Dedifferentiated amniotic fluid mesenchymal stem cell (primary cell): Measurements from ENCODE around the gene NEK1.

Experiments used
- DNase-seq: peaks from one replicate; pipeline ENCODE4 v3.0.0-alpha.2; 2016; ENCODE audit errors: extremely low spot score

NEK1 gene

GRCh38 chr4:169611991-169612870 lies at the start of gene NEK1:
NEK1 (minus strand) TSS chr4:169612583; CDS start chr4:169602630, 9,953 bp downstream.
- peak; percentile 75 for DNase-seq

GRCh38 chr4:169661761-169662160 lies 49.4 kb upstream of the NEK1 start:
- DNase-seq: no peak

GRCh38 chr4:169660929-169661328 lies 48.5 kb upstream of the NEK1 start:
- no peak for DNase-seq

- DNase-seq: peak; percentile 99
Measured at GRCh38 chr4:169659716-169660670, 47.6 kb upstream of the NEK1 start.

- no peak for DNase-seq
Measured at GRCh38 chr4:169658975-169659715, 46.8 kb upstream of the NEK1 start.

GRCh38 chr4:169658196-169658595 lies 45.8 kb upstream of the NEK1 start:
- DNase-seq: no peak

- DNase-seq: no peak
Measured at GRCh38 chr4:169657470-169658107, 45.2 kb upstream of the NEK1 start.

- no peak for DNase-seq
Measured at GRCh38 chr4:169655401-169655800, 43.0 kb upstream of the NEK1 start.

GRCh38 chr4:169652535-169652934 lies 40.2 kb upstream of the NEK1 start:
- no peak for DNase-seq

GRCh38 chr4:169650227-169650936 lies 38.0 kb upstream of the NEK1 start:
- DNase-seq: no peak

GRCh38 chr4:169649545-169650226 lies 37.3 kb upstream of the NEK1 start:
- no peak for DNase-seq

- DNase-seq: no peak
Measured at GRCh38 chr4:169645627-169646026, 33.2 kb upstream of the NEK1 start.

- no peak for DNase-seq
Measured at GRCh38 chr4:169644802-169645201, 32.4 kb upstream of the NEK1 start.

GRCh38 chr4:169640261-169640870 lies 28.0 kb upstream of the NEK1 start:
- DNase-seq: peak; percentile 92

GRCh38 chr4:169634975-169635374 lies 22.6 kb upstream of the NEK1 start:
- no peak for DNase-seq

- no peak for DNase-seq
Measured at GRCh38 chr4:169632896-169633295, 20.5 kb upstream of the NEK1 start.

GRCh38 chr4:169630069-169630468 lies 17.7 kb upstream of the NEK1 start:
- DNase-seq: no peak

- DNase-seq: no peak
Measured at GRCh38 chr4:169628579-169628978, 16.2 kb upstream of the NEK1 start.

GRCh38 chr4:169627307-169627706 lies 14.9 kb upstream of the NEK1 start:
- no peak for DNase-seq
